ENCODE results near the gene MTG2.
A peak's percentile ranks its signal among the peaks of the same experiment; 100 is the strongest.
"Not testable (repeated sequence)": the region's sequence is repeated elsewhere in the genome, so short reads cannot be mapped to it uniquely, and the experiment has no call there.

MTG2 gene

DNA sequence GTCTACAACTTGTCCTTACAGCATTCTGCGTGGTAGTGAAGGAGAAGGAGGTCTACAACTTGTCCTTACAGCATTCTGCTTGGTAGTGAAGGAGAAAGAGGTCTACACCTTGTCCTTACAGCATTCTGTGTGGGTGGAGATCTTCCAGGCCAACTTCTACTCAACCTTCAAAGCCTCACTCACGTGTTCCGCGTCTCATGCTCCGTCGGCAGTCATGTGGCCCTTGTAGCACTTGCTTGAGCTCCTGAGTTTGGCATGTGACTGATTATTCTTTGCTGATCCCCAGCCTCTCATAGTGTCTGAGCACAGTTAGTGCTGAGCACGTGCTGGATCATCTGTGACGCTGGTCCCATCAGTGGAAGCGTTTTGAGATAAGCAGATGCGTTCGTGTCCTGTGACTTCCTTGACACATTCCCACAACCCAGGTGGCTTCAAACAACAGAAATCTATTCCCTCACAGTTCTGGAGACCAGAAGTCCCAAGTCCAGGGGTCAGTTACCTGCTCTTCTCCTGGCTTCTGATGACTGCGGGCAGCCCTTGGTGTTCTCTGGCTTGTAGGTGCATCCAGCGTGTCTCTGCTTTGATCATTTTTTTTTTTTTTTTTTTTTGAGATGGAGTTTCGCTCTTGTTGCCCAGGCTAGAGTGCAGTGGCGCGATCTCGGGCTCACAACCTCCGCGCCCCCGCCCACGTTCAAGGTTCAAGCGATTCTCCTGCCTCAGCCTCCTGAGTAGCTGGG lies 36.6 kb upstream of the MTG2 start:
- no peak for DNase-seq

DNA sequence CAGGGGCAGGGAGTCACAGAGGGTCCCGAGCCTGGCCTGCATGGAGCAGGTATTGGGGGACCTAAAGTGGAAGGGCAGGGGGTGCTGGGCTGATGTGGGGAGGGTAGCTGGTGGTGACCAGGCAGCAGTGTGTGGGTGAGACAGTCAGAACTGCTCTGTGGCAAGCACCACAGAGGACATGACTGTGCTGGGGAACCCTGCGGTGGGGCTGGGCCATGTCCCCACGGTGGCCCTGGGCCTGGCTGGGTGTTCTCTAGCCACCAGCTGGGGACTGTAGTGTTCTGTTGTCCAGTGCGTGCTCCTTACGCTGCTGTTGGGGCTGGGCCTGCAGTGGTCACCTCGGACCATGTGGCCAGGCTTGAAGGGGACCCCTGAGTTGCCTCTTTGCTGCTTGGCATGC lies 35.7 kb upstream of the MTG2 start:
- DNase-seq = no peak

DNA sequence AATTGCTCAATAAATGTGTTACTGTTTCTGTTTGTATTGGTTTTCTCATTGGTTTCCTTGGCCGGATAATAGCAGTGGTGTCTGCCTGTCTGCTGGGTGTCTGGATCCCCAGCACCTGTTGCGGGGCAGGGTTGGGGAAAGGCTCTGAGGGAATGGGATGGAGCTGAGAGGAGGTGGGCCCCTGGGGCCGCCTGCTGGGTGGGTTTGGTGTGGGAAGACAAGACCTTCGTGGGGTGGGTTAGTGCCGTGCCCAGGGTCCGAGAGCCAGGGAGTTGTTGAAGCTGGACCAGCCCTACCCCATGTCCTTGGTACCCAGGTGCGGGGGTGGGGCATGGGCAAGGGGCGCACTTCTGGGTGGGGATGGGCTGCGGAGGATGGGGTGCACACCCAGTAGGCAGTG lies 35.3 kb upstream of the MTG2 start:
- DNase-seq = no peak

DNA sequence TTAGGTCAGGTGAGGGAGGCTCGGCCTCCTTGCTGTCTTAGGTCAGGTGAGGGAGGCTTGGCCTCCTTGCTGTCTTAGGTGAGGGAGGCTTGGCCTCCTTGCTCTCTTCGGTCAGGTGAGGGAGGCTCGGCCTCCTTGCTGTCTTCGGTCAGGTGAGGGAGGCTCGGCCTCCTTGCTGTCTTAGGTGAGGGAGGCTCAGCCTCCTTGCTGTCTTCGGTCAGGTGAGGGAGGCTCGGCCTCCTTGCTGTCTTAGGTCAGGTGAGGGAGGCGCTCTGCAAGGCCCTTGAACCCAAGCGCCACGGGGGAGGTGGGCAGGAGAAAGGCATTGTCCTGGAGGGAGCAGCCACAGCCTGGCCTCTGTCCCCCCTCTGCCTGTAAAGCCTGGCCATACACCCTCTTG lies 34.4 kb upstream of the MTG2 start:
- not testable (repeated sequence) for DNase-seq

DNA sequence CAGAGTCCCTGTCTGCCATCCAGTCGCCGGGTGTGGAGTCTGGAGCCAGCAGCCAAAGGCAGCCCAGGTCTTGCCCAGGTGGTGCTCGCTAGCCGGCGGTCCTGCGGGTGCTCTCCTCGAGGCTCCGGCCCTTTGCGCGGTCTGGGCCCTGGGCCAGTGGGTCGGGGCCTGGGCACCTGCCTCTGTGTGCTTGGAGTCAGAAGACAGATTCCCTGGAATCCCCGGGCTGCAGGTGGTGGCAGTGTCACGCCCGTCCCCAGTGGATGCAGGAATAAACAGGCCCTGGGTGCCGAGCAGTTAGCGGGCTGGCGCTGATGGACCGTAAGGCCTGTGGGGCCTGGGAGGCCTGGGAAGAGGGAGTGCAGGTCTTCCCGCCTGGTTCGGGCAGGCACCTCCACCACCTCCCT lies 33.9 kb upstream of the MTG2 start:
- DNase-seq = no peak

DNA sequence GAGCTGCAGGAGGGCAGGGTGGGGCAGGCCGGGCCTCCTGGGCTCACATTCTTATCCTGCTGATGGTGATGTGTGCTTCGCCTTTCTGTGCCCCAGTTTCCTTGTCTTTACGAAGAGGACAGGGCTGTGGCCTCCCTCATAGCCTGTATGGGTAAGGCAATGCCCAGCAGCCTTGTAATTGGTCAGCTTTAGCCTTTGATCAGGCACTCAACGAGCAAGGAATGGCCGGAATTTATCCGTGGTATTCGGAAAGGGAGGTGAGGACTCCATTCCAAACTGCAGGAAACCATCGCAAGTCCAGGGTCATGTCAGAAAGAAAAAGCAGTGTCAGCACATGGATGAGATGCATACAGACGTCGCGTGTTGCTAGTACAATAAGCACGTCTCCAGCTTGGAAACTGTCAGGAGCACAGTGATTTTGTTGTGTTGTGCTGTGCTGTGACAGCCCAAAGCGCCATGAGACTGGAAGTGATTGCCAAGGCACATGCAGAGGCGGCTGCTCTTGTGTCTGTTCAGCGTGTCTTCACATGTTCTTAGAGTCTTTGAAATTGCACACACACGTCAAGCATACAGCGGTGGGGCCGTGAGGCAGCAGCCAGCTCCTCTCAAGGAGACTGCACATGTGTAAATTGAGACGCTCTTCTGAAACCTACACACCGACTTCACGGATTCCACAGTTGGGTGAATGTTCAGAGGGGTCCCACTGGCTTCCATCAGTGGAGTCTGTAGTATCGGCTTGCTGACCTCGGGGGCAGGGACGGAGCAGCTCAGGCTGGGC lies 33.1 kb upstream of the MTG2 start:
- no peak for DNase-seq

DNA sequence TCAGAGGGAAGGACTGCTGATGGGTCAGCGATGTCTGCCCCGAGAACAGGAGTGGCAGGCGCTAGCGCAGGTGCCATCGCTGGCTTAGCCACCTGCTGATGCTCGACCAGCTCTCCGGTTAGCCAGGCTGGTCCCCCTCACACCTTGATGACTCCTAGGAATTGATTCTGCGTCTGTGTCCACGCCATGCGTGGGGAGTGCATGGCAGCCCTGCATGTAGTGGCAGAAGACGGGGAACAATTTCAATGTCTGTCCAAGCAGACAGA lies 32.6 kb upstream of the MTG2 start:
- DNase-seq = no peak

DNA sequence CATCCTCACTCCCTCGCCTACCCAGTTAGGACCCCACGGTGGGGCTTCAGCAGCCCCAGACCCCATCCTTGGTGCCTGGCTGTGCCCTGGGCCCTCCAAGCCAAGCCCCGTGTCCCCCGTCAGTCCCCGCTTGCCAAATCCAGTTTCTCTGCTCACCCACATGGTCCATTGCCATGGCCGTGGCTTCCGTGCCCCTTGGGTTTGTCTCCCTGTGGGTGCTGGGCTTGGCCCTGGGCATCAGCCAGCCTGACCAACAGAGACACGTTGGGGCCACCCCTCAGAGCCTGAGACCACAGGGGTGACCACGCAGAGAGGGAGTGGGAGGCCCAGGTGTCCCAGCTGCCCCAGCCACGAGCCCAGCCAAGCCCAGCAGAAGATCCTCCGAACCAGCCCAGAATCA lies 31.6 kb upstream of the MTG2 start:
- no peak for DNase-seq

DNA sequence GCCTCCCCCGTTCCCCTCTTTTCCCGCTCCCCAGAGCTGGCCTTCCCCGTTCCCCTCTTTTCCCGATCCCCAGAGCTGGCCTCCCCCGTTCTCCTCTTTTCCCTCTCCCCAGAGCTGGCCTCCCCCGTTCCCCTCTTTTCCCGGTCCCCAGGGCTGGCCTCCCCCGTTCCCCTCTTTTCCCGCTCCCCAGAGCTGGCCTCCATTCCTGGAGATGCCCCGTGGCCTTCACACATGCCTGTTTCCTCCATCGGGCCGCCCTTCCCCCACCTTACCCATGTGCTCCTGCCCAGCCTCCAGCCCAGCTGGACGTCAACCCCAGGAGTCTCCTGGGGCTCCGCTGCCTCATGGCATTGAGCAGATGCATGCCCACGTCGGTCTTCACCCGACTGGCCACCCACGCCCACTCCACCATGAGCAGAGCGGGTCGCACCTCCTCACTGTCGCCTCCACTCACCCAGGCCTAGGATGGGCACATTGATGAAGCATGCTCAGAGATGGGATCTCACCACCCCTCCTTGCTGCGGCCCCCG lies 30.9 kb upstream of the MTG2 start:
- no peak for DNase-seq

DNA sequence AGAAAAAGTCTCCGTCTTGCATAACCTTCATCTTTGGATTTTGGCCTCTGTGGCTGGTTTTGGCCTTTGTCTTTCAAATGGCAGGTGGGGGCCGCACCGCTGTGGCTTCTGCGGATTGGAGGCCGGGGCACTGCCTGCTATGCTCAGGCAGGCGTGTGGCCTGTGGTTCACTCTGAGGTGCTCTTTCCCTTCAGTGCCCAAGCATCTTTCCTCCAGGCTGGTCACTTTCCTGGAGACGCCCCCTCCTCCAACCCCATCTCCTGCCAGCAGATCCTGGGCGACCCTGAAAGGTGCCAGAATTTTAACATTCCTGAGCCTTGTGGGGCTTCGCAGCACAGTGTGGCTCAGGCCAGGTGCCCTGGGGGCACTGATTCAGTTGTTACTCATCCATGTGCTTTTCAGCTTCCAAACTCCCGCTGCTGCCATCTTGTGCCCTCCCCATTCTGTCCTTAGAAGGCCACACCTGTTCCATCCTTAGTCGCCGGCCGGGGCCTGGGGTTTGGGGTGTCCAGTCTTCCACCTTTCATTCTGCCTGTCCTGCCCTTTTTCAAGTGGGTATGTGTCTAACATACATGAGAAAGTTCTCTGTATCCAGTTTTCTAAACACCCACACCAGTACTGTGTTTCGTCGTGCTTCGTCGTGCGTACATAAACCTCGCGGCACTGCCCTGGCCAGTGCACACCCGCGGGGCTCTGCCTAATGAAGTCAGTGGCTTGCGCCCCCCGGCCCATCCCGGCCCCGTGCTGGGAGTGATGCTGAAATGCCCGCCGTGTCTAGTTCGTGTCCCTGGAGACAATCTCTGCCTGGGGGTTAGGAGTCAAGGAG lies 27.2 kb upstream of the MTG2 start:
- DNase-seq = no peak

DNA sequence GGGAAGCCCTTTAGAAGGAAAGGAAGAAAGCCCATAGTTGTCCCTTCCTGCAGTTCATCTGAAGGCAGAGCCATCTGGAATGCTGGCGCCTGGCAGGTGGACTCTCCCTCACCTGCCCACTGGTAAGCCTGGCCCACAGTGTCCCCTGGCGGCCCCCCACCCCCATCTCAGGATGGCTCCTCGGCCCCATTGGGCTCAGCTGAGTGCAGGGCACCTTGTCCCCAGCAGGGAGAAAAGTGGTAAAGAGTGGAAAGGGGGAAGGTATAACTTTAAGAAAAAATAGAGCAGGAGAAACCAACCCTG lies 26.6 kb upstream of the MTG2 start:
- no peak for DNase-seq

DNA sequence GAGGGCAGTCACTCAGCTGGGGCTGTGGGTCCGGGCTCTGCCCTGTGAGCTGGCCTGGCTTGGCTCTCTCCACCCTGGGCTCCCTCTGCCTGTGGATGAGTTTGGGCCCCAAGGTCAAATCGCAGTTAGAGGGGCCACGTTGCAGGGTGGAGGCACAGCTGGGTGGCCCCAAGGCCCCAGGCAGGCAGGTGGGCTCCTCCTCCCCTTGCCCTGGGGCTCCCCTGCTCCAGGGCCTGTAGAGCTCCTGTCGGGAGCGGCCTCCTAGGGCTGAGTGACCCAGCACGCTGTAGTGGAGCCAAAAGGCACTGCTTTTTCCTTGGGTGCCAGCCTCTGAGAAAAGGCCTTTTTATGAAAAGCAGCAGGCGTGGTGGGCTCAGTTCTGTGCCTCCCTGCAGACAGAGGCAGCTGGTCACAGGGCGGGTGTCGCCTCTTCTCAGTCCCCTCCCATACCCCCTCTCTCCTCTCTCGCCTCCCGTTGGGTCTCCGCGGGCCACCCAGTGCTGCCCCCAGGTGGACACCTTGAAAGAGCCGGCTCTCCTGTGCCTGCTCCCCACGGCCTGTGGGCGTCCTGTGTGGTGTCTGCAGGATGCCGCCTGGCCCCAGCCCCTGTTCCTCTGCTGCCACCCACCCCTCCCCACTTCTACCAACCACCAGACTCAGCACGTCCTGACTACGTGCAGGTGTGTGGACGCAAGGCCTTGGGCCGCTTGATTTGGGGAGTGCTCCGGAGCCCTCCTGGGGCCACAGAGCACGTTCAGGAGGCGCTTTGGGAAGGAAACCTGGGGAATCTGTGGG lies 26.0 kb upstream of the MTG2 start:
- DNase-seq = peak; percentile 71

DNA sequence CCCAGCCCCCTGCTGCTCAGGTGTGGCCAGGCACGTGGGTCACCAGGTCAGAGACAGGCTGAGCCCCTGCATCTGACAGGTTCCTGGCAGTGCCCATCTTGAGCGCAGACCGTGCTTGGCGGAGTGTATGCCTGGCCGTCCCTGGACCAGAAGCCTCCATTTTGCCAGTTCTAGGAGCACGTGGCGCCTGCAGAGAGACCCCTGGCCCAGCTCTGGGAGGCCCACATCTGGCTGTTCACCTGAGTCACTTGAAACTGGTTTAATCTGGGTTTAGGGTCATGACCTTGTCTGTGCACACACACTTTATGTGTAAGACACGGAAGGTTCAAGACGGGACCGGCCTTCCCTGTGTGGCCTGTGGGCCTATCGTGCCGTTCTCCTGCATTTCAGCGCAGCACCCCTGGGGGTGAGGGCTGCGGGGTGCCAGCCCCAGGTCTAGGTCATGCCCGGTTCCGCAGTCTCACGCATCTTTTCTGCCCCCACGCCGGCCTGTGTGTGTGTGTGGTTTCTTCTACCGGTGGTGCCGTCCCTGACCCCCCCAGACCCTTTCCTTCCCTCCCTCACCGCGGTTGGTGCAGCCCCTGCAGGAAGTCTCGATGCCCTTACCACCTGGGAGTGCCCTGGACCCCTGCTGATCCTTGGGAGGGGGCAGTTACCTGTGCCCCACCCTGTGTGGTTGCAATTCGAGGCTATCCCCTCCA lies 25.3 kb upstream of the MTG2 start:
- DNase-seq = no peak

DNA sequence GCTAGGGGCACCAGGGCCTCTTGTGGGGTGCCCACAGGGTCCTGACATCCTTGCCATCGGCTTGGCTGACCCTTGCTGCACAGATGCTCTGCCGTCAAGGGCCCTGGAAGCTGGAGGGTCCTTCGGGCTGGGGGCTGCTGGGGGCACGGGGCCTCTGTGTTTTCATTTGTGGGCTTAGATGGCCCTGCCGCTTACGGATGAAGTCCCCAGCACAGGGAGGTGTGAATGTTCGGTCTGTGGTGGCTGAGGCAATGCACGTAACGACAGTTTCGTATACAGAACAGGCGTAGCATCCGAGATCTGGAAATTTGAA lies 24.8 kb upstream of the MTG2 start:
- no peak for DNase-seq

DNA sequence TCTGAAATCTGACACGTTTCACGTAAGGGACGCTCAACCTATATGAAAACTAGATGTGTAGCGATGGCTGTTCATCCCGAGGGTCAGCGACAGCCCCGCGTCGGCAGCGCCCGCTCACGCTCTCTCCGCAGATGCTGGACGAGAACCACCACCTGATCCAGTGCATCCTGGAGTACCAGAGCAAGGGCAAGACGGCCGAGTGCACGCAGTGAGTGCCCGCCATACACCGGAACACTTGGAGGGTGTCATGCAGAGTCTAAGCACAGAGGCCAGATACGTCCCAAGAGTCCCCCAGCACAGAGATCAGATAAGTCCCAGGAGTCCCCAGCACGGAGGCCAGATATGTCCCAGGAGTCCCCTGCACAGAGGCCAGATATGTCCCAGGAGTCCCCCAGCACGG lies 24.3 kb upstream of the MTG2 start:
- no peak for DNase-seq

DNA sequence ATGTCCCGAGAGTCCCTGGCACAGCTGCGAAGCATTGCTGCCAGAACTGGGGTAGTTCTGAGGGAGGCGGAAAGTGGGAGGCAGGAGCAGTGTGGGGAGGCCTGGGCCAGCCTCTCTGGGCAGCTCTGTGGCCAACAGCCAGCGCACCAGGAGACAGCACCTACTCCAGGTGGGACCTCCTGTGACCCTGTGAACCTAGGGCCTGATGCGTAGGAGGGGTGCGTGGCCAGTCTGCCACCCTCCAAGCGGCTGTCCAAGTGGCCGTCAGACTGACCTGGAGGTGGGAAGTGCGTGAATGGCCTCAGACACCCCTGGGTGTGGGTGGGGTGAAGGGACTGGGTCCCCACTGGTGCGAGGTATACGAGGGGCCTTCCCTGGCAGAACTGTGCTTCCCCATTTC lies 23.8 kb upstream of the MTG2 start:
- no peak for DNase-seq

DNA sequence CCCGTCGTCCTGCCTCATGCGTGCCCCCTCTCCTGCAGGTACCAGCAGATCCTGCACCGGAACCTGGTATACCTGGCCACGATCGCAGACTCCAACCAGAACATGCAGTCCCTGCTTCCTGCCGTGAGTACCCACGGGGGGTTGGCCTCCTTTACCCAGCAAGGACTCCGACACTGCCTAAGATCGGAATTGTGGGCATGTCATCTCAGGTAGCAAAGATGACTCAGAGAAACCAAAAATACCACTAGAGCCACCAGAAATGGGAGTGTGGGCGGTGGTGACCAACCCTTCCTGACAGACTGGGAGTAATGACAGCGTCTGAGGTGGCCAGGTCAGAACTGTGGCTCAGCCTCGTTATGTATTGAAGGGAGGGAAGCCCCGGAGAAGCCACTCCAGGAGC lies 23.0 kb upstream of the MTG2 start:
- DNase-seq = no peak

DNA sequence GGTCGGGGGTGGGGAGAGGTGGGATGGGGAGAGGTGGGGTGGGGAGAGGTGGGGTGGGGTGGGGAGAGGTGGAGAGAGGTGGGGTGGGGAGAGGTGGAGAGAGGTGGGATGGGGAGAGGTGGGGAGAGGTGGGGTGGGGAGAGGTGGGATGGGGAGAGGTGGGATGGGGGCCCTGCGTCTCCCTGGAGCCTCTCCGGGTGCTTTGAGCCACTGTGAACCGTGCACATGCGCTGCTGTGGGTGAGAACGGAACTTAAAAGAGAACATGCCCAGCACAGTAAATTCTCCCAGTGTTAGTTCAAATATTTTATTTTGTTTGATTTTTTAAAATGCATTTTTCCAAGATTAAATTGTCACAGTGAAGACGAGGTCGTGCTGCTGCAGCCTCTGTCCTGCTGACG lies 22.6 kb upstream of the MTG2 start:
- no peak for DNase-seq

DNA sequence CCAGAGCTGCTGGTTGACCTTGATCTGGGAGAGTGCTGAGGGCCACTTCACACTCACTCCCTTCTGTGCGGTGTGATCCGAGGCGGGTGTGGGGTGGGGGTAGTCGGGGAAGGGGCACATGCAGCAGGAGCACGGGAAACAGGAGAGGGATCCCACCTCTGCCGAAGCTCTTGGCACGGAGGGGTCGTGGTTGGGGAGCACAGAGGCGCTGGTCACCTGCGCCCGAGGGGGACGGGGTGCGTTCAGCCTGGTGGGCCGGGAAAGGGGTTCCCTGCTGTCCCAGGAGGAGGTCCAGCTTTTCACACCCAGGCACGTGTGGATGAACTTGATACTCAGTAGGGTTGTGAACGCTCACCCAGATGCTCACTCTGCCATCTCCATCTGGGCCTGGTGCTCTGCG lies 22.0 kb upstream of the MTG2 start:
- DNase-seq = no peak

DNA sequence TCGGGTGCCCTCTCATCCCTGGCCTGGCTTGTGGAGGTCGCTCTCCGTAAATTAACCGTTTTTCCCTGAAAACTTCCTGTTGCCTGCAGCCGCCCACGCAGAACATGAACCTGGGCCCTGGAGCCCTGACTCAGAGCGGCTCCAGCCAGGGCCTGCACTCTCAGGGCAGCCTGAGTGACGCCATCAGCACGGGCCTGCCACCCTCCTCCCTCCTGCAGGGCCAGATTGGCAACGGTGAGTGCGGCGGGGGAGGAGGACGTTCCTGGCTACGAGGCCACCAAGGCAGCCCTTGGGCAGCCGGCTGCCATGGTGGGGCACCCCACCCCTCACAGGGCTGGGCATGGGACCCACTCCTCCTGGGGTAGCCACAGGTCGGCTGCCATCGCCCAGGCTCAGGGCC lies 21.5 kb upstream of the MTG2 start:
- DNase-seq = no peak

DNA sequence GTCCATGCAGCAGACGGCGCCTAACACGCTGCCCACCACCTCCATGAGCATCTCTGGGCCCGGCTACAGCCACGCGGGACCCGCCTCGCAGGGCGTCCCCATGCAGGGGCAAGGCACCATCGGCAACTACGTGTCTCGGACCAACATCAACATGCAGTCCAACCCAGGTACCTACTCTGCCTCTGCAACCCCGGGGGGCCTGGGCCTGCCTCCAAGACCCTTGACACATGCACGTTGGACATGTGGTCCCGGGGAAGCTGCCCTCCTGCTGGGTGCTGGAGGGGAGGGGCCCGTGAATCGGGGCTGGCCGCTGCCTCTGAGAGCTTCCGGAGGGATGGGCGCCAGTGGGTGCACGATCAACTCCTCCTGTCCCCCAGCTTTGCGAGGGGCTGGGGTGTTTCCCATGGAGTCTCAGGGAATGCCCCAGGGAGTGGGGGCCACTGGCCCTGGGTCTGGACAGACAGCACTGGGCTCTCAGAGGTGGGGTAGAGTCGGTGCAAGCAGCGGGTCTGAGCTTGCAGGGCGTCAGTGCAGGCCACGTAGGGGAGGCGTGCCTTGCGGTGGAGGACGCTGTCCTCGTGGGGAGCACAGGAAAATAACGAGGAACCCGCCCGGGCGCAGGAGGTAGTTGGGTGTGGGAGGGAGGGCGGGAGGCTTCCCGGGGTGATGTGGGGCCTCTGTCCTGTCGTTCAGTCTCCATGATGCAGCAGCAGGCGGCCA lies 19.9 kb upstream of the MTG2 start:
- no peak for DNase-seq

DNA sequence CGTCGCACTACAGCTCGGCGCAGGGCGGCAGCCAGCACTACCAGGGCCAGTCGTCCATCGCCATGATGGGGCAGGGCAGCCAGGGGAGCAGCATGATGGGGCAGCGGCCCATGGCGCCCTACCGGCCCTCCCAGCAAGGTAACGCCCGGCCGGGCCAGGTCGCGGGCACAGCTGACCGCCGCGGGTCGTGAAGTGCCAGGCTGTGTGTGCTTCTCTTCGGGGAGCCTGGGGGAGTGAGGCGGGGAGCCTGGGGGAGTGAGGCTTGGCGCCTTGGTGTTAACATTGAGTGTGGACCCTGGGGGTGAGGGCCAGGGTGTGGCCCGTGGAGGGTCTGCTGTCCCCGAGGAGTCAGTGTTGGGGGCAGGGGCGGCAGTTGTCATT lies 19.4 kb upstream of the MTG2 start:
- DNase-seq = no peak
